Measurements from ENCODE around the gene PCNX3.

GRCh38 chr11:65622011-65622410 lies 6.4 kb downstream of the PCNX3 start:
- TF ChIP-seq CTCF (IDR thresholded peaks at IDR 0.05) (no peak), POLR2A (IDR thresholded peaks at IDR 0.05) (no peak)
